GM12878 (cell line): ENCODE measurements around the gene PCCA. TPM values are rescaled to one million over a fixed set of nuclear protein-coding genes. Genes with fewer than 3 reads are reported as not detected.

Experiments used
- ATAC-seq: fragments of 200-7000 bp; cut with Tn5 transposase; 3 replicates; pipeline ENCODE4 v1.9.1; 2020; ENCODE audit warnings: mild to moderate bottlenecking, moderate library complexity
- BruUV-seq: library from RNA; stranded (reverse); fragments of 400-500 nt; replicated peaks from 2 replicates; lab custom pipeline; 2021; lab: Mats Ljungman, UMichigan
- CTCF ChIA-PET: fragments of 300-600 bp; sonication (Branson Sonifier 250); formaldehyde crosslinking; extraction: SDS; loops from one replicate; lab custom pipeline; 2021; ENCODE audit warnings: inconsistent platforms; lab: Yijun Ruan, JAX
- POLR2A ChIA-PET: fragments of 350-600 bp; formaldehyde crosslinking; extraction: SDS; loops from one replicate; lab custom pipeline; 2021; ENCODE audit warnings: inconsistent platforms; lab: Charles Lee
- RAD21 ChIA-PET: fragments of 300-600 bp; sonication (Branson Sonifier 250); formaldehyde crosslinking; loops from one replicate; lab custom pipeline; 2023; ENCODE audit warnings: antibody characterized with exemption; ENCODE audit not compliant: unreplicated experiment; lab: Charles Lee
- SMC1A ChIA-PET: fragments of 300-600 bp; sonication (Branson Sonifier 250); formaldehyde crosslinking; loops from one replicate; lab custom pipeline; 2023; ENCODE audit not compliant: unreplicated experiment, uncharacterized antibody; lab: Charles Lee
- DNase-seq: peaks from one replicate; pipeline ENCODE4 v3.0.0-alpha.2; 2011; ENCODE audit warnings: low read depth, low spot score
- FAIRE-seq: peaks from 3 replicates; lab custom pipeline; 2011; peaks lifted over from hg19 to GRCh38; lab: Jason Lieb, UNC
- H2AFZ ChIP-seq: 2 replicates; pipeline ENCODE4 v1.6.0; 2011; ENCODE audit warnings: low read depth, low read length, control low read depth; ENCODE audit not compliant: control insufficient read depth
- H3K27ac ChIP-seq: 2 replicates; pipeline ENCODE4 v1.5.1; 2011; ENCODE audit warnings: control low read depth; ENCODE audit not compliant: control insufficient read depth, insufficient read depth
- H3K27me3 ChIP-seq, 2 experiments: replicated peaks in 1 of 2; 2 replicates each; pipeline versions ENCODE4 v1.6.0 to v1.6.1; 2011; ENCODE audit warnings: low read length in 1 of 2; ENCODE audit not compliant: control insufficient read depth in 2 of 2, insufficient read depth in 2 of 2
- H3K36me3 ChIP-seq, 2 experiments: 2 replicates each; pipeline ENCODE4 v1.5.1; 2011; ENCODE audit warnings: low read length in 1 of 2; ENCODE audit not compliant: control insufficient read depth in 2 of 2, insufficient read depth in 2 of 2
- H3K4me1 ChIP-seq: 2 replicates; pipeline ENCODE4 v1.6.1; 2011; ENCODE audit warnings: mild to moderate bottlenecking, low read length, moderate library complexity, mixed read lengths; ENCODE audit not compliant: control insufficient read depth, insufficient read depth
- H3K4me2 ChIP-seq: 2 replicates; pipeline ENCODE4 v1.6.0; 2011; ENCODE audit warnings: control low read depth; ENCODE audit not compliant: control insufficient read depth, insufficient read depth
- H3K4me3 ChIP-seq: fragments of 200-600 bp; sonication (generic); 2 replicates; pipeline ENCODE4 v1.5.1; 2016
- H3K79me2 ChIP-seq: 2 replicates; pipeline ENCODE4 v1.6.0; 2011; ENCODE audit warnings: low read length; ENCODE audit not compliant: control insufficient read depth, insufficient read depth
- H3K9ac ChIP-seq: 2 replicates; pipeline ENCODE4 v1.8.0; 2011; ENCODE audit warnings: low read length, control low read depth, mixed read lengths; ENCODE audit not compliant: control insufficient read depth, insufficient read depth
- H3K9me3 ChIP-seq: replicated peaks from 3 replicates; pipeline ENCODE4 v1.5.1; 2011; ENCODE audit warnings: mild to moderate bottlenecking, low read length; ENCODE audit not compliant: control insufficient read depth, insufficient read depth
- H4K20me1 ChIP-seq: 2 replicates; pipeline ENCODE4 v1.6.0; 2011; ENCODE audit not compliant: control insufficient read depth, insufficient read depth
- BRCA1 ChIP-seq: IDR thresholded peaks from 2 replicates; pipeline ENCODE4 v1.6.1; 2011; ENCODE audit warnings: low read depth, low read length, improper control_type of control experiment
- CHD4 ChIP-seq: fragments of 200-600 bp; sonication (generic); IDR thresholded peaks from 2 replicates; pipeline ENCODE4 v1.6.1; 2016; ENCODE audit warnings: mild to moderate bottlenecking
- IKZF1 ChIP-seq: fragments of 450-650 bp; conservative IDR thresholded peaks from 2 replicates; pipeline ENCODE4 v1.6.1; 2017; ENCODE audit warnings: antibody characterized with exemption, mild to moderate bottlenecking
- KLF5 ChIP-seq: fragments of 450-650 bp; IDR thresholded peaks from 2 replicates; pipeline ENCODE4 v1.6.1; 2014; ENCODE audit warnings: mild to moderate bottlenecking; ENCODE audit not compliant: partially characterized antibody
- MTA2 ChIP-seq: fragments of 450-650 bp; IDR thresholded peaks from 2 replicates; pipeline ENCODE4 v1.6.1; 2016; ENCODE audit warnings: low read depth, mild to moderate bottlenecking, moderate library complexity
- NFYB ChIP-seq: IDR thresholded peaks from 2 replicates; pipeline ENCODE4 v1.6.1; 2011; ENCODE audit warnings: low read depth, mild to moderate bottlenecking, low read length, improper control_type of control experiment, moderate library complexity; ENCODE audit not compliant: insufficient read depth
- SREBF2 ChIP-seq: IDR thresholded peaks from 2 replicates; pipeline ENCODE4 v1.6.1; 2012; ENCODE audit warnings: mild to moderate bottlenecking, low read length
- ZNF274 ChIP-seq: IDR thresholded peaks from one replicate; pipeline ENCODE4 v1.8.0; 2011; ENCODE audit not compliant: insufficient read length, insufficient read depth
- WGBS: methylation state at CpG from one replicate; pipeline ENCODE4 v1.1.6; 2016; ENCODE audit warnings: low lambda C conversion rate; ENCODE audit not compliant: insufficient replicate concordance, insufficient coverage; ENCODE audit errors: missing lambda C conversion rate; 5-methylcytosine and 5-hydroxymethylcytosine counted together
- in situ Hi-C: fragments of 300-500 bp; cut with MboI; formaldehyde crosslinking; loops from 9 replicates; pipeline ENCODE4 v1.14.3; 2018; ENCODE audit warnings: mixed read lengths
- intact Hi-C: fragments of 100-400 bp; cut with micrococcal nuclease; formaldehyde crosslinking; loops from one replicate; pipeline ENCODE4 v1.14.2; 2022; ENCODE audit not compliant: unreplicated experiment
- polyA plus RNA-seq, 11 experiments: library from polyadenylated mRNA; depleted of rRNA in 4 of 11; unstranded in 6 of 11; stranded (reverse) in 5 of 11; fragments of >200 nt; fragmentation: Nextera tagmentation in 4 of 11; fragmentation: Illumina TruSeq in 1 of 11; extraction: Ambion mirVana in 4 of 11; extraction: Trizol in 1 of 11; gene quantifications; 1 replicate in 1 of 11; 2 replicates in 10 of 11; pipeline versions ENCODE4 v1.2.1 to v1.2.3, GENCODE V29; 2011 to 2016; ENCODE audit warnings: inconsistent platforms in 2 of 11, missing spikeins in 2 of 11, low read depth in 1 of 11
- total RNA-seq, 4 experiments: library from RNA; depleted of rRNA in 3 of 4; stranded (reverse); fragments of >200 nt in 3 of 4; fragmentation: Illumina TruSeq in 1 of 4; extraction: Trizol in 1 of 4; gene quantifications; 2 replicates each; pipeline versions ENCODE4 v1.2.1 to v1.2.3, GENCODE V29; 2013 to 2021
- TF ChIP-seq, protein P1 (sequence below): fragments of 150-350 bp; IDR thresholded peaks from 2 replicates; pipeline ENCODE4 v1.6.1; 2016; ENCODE audit warnings: low read depth, low read length
- TF ChIP-seq, protein P2 (sequence below): fragments of 450-650 bp; conservative IDR thresholded peaks from 2 replicates; pipeline ENCODE4 v1.6.1; 2017; ENCODE audit warnings: mild to moderate bottlenecking, moderate library complexity
- TF ChIP-seq, protein P3 (sequence below): IDR thresholded peaks from 2 replicates; pipeline ENCODE4 v1.6.1; 2012; ENCODE audit warnings: low read depth, low read length, improper control_type of control experiment
- TF ChIP-seq, protein P4 (sequence below): IDR thresholded peaks from 2 replicates; pipeline ENCODE4 v1.6.1; 2012; ENCODE audit warnings: low read depth, low read length, improper control_type of control experiment
- TF ChIP-seq, protein P5 (sequence below): IDR thresholded peaks from 2 replicates; pipeline ENCODE4 v1.6.1; 2011; ENCODE audit warnings: low read depth, low read length, improper control_type of control experiment, borderline replicate concordance

PCCA gene
- total and polyA plus RNA-seq, 10 of the 15 experiments (the other 5 are each of a cell fraction or from before 2014, with no cell fraction given), result 5.9 to 18.2 (median 12.4) TPM

DNA sequence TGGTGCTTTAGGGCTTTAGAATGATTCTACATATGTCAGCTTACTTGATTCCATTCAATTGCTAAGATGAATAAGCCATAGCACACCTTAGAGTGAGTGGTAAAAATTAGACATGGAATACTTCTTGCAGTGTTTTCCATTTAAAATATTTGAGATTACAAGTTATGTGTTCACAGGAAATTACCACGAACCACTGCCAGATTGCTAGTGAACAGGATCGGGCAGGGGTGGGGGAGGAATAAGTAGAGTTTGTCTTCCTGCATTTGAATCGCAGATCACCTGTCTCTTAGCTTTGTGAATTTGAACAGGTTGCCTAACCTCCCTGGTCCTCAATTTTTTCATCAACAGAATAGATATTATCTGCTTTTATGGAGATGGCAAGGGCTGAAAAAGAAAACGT is 375.1 kb downstream of the PCCA start:
- RAD21 ChIA-PET, result no interaction called here
- DNase-seq, result no peak
- Histone ChIP-seq H3K9ac (no peak overlapping the region), H3K27ac (no peak overlapping the region), H3K4me3 (no peak overlapping the region), H3K4me2 (no peak overlapping the region), H3K9me3 (peaks cover 2% of the 10 kb centered on the region; the same call in 2 of the 3 replicates), H3K27me3 (no peaks in the 10 kb centered on the region), H2AFZ (no peak overlapping the region), H4K20me1 (no peaks in the 10 kb centered on the region), H3K4me1 (no peaks in the 10 kb centered on the region), H3K36me3 (no peaks in the 10 kb centered on the region), H3K79me2 (no peaks in the 10 kb centered on the region)
- no TSS peak for BruUV-seq
- CTCF ChIA-PET, result no interaction called here
- no peak for ATAC-seq
- intact Hi-C loops (no loop called here), in situ Hi-C loops (no loop called here)
- SMC1A ChIA-PET, result no interaction called here
- WGBS, result 71% methylated on average over 4 of the region's 4 CpGs
- POLR2A ChIA-PET, result no interaction called here
- no peak for FAIRE-seq
- TF ChIP-seq KLF5, result no peak
- TF ChIP-seq, protein P1, sequence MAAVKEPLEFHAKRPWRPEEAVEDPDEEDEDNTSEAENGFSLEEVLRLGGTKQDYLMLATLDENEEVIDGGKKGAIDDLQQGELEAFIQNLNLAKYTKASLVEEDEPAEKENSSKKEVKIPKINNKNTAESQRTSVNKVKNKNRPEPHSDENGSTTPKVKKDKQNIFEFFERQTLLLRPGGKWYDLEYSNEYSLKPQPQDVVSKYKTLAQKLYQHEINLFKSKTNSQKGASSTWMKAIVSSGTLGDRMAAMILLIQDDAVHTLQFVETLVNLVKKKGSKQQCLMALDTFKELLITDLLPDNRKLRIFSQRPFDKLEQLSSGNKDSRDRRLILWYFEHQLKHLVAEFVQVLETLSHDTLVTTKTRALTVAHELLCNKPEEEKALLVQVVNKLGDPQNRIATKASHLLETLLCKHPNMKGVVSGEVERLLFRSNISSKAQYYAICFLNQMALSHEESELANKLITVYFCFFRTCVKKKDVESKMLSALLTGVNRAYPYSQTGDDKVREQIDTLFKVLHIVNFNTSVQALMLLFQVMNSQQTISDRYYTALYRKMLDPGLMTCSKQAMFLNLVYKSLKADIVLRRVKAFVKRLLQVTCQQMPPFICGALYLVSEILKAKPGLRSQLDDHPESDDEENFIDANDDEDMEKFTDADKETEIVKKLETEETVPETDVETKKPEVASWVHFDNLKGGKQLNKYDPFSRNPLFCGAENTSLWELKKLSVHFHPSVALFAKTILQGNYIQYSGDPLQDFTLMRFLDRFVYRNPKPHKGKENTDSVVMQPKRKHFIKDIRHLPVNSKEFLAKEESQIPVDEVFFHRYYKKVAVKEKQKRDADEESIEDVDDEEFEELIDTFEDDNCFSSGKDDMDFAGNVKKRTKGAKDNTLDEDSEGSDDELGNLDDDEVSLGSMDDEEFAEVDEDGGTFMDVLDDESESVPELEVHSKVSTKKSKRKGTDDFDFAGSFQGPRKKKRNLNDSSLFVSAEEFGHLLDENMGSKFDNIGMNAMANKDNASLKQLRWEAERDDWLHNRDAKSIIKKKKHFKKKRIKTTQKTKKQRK, result no peak
- no peak for TF ChIP-seq ZNF274
- TF ChIP-seq BRCA1, result no peak
- TF ChIP-seq CHD4, result no peak
- TF ChIP-seq NFYB, result no peak
- TF ChIP-seq, protein P2, sequence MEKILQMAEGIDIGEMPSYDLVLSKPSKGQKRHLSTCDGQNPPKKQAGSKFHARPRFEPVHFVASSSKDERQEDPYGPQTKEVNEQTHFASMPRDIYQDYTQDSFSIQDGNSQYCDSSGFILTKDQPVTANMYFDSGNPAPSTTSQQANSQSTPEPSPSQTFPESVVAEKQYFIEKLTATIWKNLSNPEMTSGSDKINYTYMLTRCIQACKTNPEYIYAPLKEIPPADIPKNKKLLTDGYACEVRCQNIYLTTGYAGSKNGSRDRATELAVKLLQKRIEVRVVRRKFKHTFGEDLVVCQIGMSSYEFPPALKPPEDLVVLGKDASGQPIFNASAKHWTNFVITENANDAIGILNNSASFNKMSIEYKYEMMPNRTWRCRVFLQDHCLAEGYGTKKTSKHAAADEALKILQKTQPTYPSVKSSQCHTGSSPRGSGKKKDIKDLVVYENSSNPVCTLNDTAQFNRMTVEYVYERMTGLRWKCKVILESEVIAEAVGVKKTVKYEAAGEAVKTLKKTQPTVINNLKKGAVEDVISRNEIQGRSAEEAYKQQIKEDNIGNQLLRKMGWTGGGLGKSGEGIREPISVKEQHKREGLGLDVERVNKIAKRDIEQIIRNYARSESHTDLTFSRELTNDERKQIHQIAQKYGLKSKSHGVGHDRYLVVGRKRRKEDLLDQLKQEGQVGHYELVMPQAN, result no peak
- no peak for TF ChIP-seq SREBF2
- TF ChIP-seq IKZF1, result no peak
- TF ChIP-seq, protein P3, sequence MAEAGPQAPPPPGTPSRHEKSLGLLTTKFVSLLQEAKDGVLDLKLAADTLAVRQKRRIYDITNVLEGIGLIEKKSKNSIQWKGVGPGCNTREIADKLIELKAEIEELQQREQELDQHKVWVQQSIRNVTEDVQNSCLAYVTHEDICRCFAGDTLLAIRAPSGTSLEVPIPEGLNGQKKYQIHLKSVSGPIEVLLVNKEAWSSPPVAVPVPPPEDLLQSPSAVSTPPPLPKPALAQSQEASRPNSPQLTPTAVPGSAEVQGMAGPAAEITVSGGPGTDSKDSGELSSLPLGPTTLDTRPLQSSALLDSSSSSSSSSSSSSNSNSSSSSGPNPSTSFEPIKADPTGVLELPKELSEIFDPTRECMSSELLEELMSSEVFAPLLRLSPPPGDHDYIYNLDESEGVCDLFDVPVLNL, result no peak
- TF ChIP-seq, protein P4, sequence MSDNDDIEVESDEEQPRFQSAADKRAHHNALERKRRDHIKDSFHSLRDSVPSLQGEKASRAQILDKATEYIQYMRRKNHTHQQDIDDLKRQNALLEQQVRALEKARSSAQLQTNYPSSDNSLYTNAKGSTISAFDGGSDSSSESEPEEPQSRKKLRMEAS, result no peak
- TF ChIP-seq, protein P5, sequence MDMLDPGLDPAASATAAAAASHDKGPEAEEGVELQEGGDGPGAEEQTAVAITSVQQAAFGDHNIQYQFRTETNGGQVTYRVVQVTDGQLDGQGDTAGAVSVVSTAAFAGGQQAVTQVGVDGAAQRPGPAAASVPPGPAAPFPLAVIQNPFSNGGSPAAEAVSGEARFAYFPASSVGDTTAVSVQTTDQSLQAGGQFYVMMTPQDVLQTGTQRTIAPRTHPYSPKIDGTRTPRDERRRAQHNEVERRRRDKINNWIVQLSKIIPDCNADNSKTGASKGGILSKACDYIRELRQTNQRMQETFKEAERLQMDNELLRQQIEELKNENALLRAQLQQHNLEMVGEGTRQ, result no peak
- TF ChIP-seq MTA2, result no peak
